ENCODE results near the gene DFFA. TPM values are rescaled to one million over a fixed set of nuclear protein-coding genes. Genes with fewer than 3 reads are reported as not detected.

DFFA gene
- total and polyA plus RNA-seq, 9 of the 15 experiments (the other 6 are each of a cell fraction or from before 2014, with no cell fraction given), result 39.6 to 74.8 (median 59.2) TPM

DNA sequence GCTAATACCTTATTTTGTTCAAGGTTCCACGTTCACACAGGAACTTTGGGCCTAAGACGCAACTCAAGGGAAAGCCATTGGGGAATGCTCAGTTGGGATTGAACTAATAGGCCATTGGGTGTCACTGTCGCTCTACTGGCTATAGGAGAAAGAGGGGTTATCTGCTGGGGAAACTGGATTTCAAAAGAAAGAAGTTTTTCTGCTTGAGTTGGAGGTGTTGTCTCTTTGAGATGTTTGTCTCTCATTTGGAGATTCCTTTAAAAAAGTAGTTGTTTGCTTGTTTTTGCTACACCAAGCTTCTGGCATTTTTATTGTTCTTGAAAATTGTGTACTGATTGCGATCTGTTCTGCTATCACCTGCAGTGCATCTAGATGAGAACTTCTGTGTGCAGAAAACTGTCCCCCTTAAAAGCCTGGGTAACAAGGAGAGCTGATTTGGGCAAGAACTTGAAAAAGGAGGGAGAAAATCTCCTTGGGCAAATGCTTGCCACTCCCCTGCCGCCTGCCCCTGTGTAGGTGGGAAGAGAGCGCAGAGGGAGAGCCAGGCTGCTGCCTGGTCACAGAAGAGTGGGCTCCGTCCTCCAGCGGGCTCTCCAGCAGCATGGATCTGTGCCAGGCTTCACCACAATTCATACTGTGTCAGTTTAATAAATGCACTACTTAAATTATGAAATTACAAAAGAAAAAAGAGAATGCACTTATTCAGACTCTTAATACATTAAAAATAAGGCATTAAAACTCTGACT, 42.3 kb upstream of the DFFA start:
- no TSS peak for BruUV-seq (replicated peaks)
- H3K27ac ChIP-seq (ENCODE audit: extremely low read depth, low read depth, low read length), result no peak overlapping the region
- peak; percentile 54 for ATAC-seq
- TF ChIP-seq, protein P1, sequence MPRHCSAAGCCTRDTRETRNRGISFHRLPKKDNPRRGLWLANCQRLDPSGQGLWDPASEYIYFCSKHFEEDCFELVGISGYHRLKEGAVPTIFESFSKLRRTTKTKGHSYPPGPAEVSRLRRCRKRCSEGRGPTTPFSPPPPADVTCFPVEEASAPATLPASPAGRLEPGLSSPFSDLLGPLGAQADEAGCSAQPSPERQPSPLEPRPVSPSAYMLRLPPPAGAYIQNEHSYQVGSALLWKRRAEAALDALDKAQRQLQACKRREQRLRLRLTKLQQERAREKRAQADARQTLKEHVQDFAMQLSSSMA (CRISPR knock-in tag; IDR thresholded peaks at IDR 0.05), result no peak
- TF ChIP-seq FOXA3 (CRISPR knock-in tag; conservative IDR thresholded peaks at IDR 0.05 in 1 of 2, IDR thresholded peaks at IDR 0.05 in 1 of 2) (no peak; a peak in 1 of 4 replicates), ZNF695 (CRISPR knock-in tag; IDR thresholded peaks at IDR 0.05) (no peak), ZNF165 (CRISPR knock-in tag; IDR thresholded peaks at IDR 0.05; ENCODE audit: borderline replicate concordance) (no peak), FUS (optimal IDR thresholded peaks at IDR 0.05; ENCODE audit: low read depth, low read length) (no peak), CEBPB (tag; IDR thresholded peaks at IDR 0.05) (no peak), MTA2 (IDR thresholded peaks at IDR 0.05; ENCODE audit: low read depth) (no peak), RAD21 (CRISPR knock-in tag; conservative IDR thresholded peaks at IDR 0.05 in 1 of 2, IDR thresholded peaks at IDR 0.05 in 1 of 2) (peak; percentile 76 to 87), TCF7L2 (IDR thresholded peaks at IDR 0.05; ENCODE audit: low read depth, low read length) (no peak), FOXM1 (IDR thresholded peaks at IDR 0.05; ENCODE audit: low read depth) (no peak), FOXM1 (CRISPR knock-in tag; IDR thresholded peaks at IDR 0.05; ENCODE audit: low read depth) (no peak), TEAD2 (tag; IDR thresholded peaks at IDR 0.05) (no peak), TEAD1 (CRISPR knock-in tag; IDR thresholded peaks at IDR 0.05) (peak in 1 of 2 experiments; percentile 43; a peak in 1 of 4 replicates), NR4A1 (CRISPR knock-in tag; IDR thresholded peaks at IDR 0.05) (no peak), NR4A1 (tag; IDR thresholded peaks at IDR 0.05) (no peak)
- TF ChIP-seq, protein P2, sequence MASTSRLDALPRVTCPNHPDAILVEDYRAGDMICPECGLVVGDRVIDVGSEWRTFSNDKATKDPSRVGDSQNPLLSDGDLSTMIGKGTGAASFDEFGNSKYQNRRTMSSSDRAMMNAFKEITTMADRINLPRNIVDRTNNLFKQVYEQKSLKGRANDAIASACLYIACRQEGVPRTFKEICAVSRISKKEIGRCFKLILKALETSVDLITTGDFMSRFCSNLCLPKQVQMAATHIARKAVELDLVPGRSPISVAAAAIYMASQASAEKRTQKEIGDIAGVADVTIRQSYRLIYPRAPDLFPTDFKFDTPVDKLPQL (IDR thresholded peaks at IDR 0.05; ENCODE audit: extremely low read depth, insufficient read length), result no peak
- TF ChIP-seq, protein P3, sequence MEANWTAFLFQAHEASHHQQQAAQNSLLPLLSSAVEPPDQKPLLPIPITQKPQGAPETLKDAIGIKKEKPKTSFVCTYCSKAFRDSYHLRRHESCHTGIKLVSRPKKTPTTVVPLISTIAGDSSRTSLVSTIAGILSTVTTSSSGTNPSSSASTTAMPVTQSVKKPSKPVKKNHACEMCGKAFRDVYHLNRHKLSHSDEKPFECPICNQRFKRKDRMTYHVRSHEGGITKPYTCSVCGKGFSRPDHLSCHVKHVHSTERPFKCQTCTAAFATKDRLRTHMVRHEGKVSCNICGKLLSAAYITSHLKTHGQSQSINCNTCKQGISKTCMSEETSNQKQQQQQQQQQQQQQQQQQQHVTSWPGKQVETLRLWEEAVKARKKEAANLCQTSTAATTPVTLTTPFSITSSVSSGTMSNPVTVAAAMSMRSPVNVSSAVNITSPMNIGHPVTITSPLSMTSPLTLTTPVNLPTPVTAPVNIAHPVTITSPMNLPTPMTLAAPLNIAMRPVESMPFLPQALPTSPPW (CRISPR knock-in tag; IDR thresholded peaks at IDR 0.05), result peak; percentile 3; the same call in 1 of the 2 replicates
- TF ChIP-seq, protein P4, sequence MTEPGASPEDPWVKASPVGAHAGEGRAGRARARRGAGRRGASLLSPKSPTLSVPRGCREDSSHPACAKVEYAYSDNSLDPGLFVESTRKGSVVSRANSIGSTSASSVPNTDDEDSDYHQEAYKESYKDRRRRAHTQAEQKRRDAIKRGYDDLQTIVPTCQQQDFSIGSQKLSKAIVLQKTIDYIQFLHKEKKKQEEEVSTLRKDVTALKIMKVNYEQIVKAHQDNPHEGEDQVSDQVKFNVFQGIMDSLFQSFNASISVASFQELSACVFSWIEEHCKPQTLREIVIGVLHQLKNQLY (CRISPR knock-in tag; conservative IDR thresholded peaks at IDR 0.05), result no peak

More for the DNA sequence above, 42.3 kb upstream of the DFFA start:
- POLR2A ChIA-PET, result interaction anchor here (0.7 to 0.9 kb wide), 2 partner anchors 11 to 20 kb away, joined by 3 read pairs; no protein-coding TSS in a partner anchor
- intact Hi-C loops (cut with micrococcal nuclease), result loop anchor here (1.0 to 10.0 kb wide), 2 partner anchors 352 to 430 kb away; no protein-coding TSS in a partner anchor
- peaks cover 23 to 28% of the 10 kb centered on the region in 2 experiments; a peak in 4 of 5 replicates for H3K4me1 ChIP-seq (replicated peaks in 1 of 2; ENCODE audit: control insufficient read depth in 2 of 2, insufficient read depth in 2 of 2, low read length in 2 of 2)
- in situ Hi-C loops (cut with MboI), result no loop called here
- H3K9ac ChIP-seq (ENCODE audit: insufficient read depth in 1 of 2, low read depth in 2 of 2, low read length in 2 of 2), result peak overlapping the region in 1 of 2 experiments; percentile 72; a peak in 2 of 4 replicates
- peaks cover 95% of the 10 kb centered on the region for H3K79me2 ChIP-seq (ENCODE audit: control insufficient read depth, insufficient read depth, low read length)
- H4K20me1 ChIP-seq (replicated peaks; ENCODE audit: control insufficient read depth, insufficient read depth, low read length), result peaks cover 62% of the 10 kb centered on the region
- H3K27me3 ChIP-seq (ENCODE audit: control insufficient read depth in 2 of 2, insufficient read depth in 2 of 2, low read length in 2 of 2), result no peaks in the 10 kb centered on the region
- WGBS (ENCODE audit: insufficient coverage, low coverage, missing lambda C conversion rate), result 79% methylated on average over 8 of the region's 8 CpGs
- DNase-seq (ENCODE audit: extremely low read depth in 1 of 4, low spot score in 3 of 4) (peak; percentile 45 to 65 (median 48)), FAIRE-seq (peak; percentile 61)
- H3K9me3 ChIP-seq (replicated peaks; ENCODE audit: control insufficient read depth, insufficient read depth, low read depth, low read length), result no peaks in the 10 kb centered on the region
- H3K36me3 ChIP-seq (ENCODE audit: control insufficient read depth, insufficient read depth, low read length), result peaks cover 28% of the 10 kb centered on the region; the same call in 2 of the 3 replicates
- H3K4me3 ChIP-seq, result no peak overlapping the region
- H3K9me1 ChIP-seq (ENCODE audit: control insufficient read depth, insufficient read depth, low read length), result peaks cover 14% of the 10 kb centered on the region
- H2AFZ ChIP-seq (ENCODE audit: low read depth, low read length), result no peak overlapping the region
- H3K4me2 ChIP-seq (ENCODE audit: insufficient read depth, low read length), result no peak overlapping the region
- CTCF ChIA-PET (ENCODE audit: low intra/inter-chr PET ratio), result interaction anchor here (1.0 to 1.6 kb wide), 4 partner anchors 353 to 446 kb away, joined by 4 to 6 read pairs (median 5); no protein-coding TSS in a partner anchor

Data from K562 (cell line).